HepG2 (cell line): Measurements from ENCODE around the gene RFX2. TPM values are rescaled to one million over a fixed set of nuclear protein-coding genes. Genes with fewer than 3 reads are reported as not detected.

ENCODE experiments used
- ATAC-seq: fragments of 200-7000 bp; cut with Tn5 transposase; 3 replicates; pipeline ENCODE4 v1.9.1; 2020; ENCODE audit warnings: mild to moderate bottlenecking, moderate library complexity
- BruUV-seq: library from RNA; stranded (reverse); fragments of 400-500 nt; replicated peaks from 2 replicates; lab custom pipeline; 2021; lab: Mats Ljungman, UMichigan
- CTCF ChIA-PET: fragments of 300-600 bp; formaldehyde crosslinking; extraction: SDS; loops from one replicate; lab custom pipeline; 2021; ENCODE audit warnings: low total read pairs, inconsistent platforms, low intra/inter-chr PET ratio; lab: Yijun Ruan, JAX
- POLR2A ChIA-PET: fragments of 350-600 bp; sonication (Branson Sonifier 250); formaldehyde crosslinking; loops from one replicate; lab custom pipeline; 2020; ENCODE audit warnings: antibody characterized with exemption, inconsistent platforms; lab: Yijun Ruan, JAX
- DNase-seq: peaks from one replicate; pipeline ENCODE4 v3.0.0-alpha.2; 2015; ENCODE audit warnings: low spot score
- FAIRE-seq: peaks from 3 replicates; lab custom pipeline; 2011; peaks lifted over from hg19 to GRCh38; lab: Jason Lieb, UNC
- H2AFZ ChIP-seq: one replicate; pipeline ENCODE4 v1.6.1; 2011; ENCODE audit warnings: low read length, inconsistent platforms
- H3K27ac ChIP-seq: fragments of 300-600 bp; 3 replicates; pipeline ENCODE4 v1.8.0; 2011; ENCODE audit warnings: mixed run types, mild to moderate bottlenecking, mixed read lengths, low read length, inconsistent platforms; ENCODE audit not compliant: insufficient read depth; ENCODE audit errors: extremely low read length
- H3K27me3 ChIP-seq, 2 experiments: fragments of 200-600 bp in 1 of 2; 2 replicates in 1 of 2; 3 replicates in 1 of 2; pipeline versions ENCODE4 v1.6.0 to v1.8.0; 2011; ENCODE audit warnings: low read length in 2 of 2, mild to moderate bottlenecking in 2 of 2, moderate library complexity in 2 of 2, inconsistent platforms in 1 of 2; ENCODE audit not compliant: insufficient read depth in 2 of 2, control insufficient read depth in 1 of 2
- H3K36me3 ChIP-seq, 2 experiments: fragments of 200-600 bp in 1 of 2; replicated peaks in 1 of 2; 2 replicates in 1 of 2; 3 replicates in 1 of 2; pipeline versions ENCODE4 v1.5.1 to v1.8.0; 2011; ENCODE audit warnings: low read length in 2 of 2, inconsistent platforms in 1 of 2; ENCODE audit not compliant: insufficient read depth in 2 of 2, control insufficient read depth in 1 of 2
- H3K4me1 ChIP-seq: 2 replicates; pipeline ENCODE4 v1.5.1; 2012; ENCODE audit warnings: low read length, inconsistent platforms; ENCODE audit not compliant: insufficient read depth
- H3K4me2 ChIP-seq: 2 replicates; pipeline ENCODE4 v1.6.0; 2011; ENCODE audit warnings: low read depth, low read length, inconsistent platforms
- H3K4me3 ChIP-seq, 3 experiments: fragments of 200-600 bp in 1 of 3; sonication (generic), shearing (Covaris generic) in 1 of 3; replicated peaks in 1 of 3; 2 replicates each; pipeline ENCODE4 v1.5.1; 2011 to 2016; ENCODE audit warnings: low read length in 3 of 3, inconsistent platforms in 2 of 3, low read depth in 2 of 3, mild to moderate bottlenecking in 2 of 3, control low read depth in 1 of 3, mixed read lengths in 1 of 3; ENCODE audit not compliant: insufficient read depth in 1 of 3
- H3K79me2 ChIP-seq: one replicate; pipeline ENCODE4 v1.6.1; 2011; ENCODE audit warnings: low read length, inconsistent platforms; ENCODE audit not compliant: insufficient read depth
- H3K9ac ChIP-seq: 2 replicates; pipeline ENCODE4 v1.6.0; 2011; ENCODE audit warnings: mild to moderate bottlenecking, low read depth, low read length, inconsistent platforms; ENCODE audit not compliant: insufficient read depth
- H3K9me3 ChIP-seq: 2 replicates; pipeline ENCODE4 v1.5.1; 2012; ENCODE audit warnings: mild to moderate bottlenecking, low read length
- H4K20me1 ChIP-seq: 2 replicates; pipeline ENCODE4 v1.6.0; 2011; ENCODE audit warnings: inconsistent platforms, mild to moderate bottlenecking, low read length, moderate library complexity; ENCODE audit not compliant: insufficient read depth
- CTCF ChIP-seq: sonication (generic); formaldehyde crosslinking; IDR thresholded peaks from 2 replicates; pipeline ENCODE4 v1.5.0; 2020; ENCODE audit warnings: mild to moderate bottlenecking, missing genetic modification reagents, moderate library complexity
- E2F5 ChIP-seq: sonication (generic); formaldehyde crosslinking; conservative IDR thresholded peaks from 2 replicates; pipeline ENCODE4 v1.4.0; 2020; ENCODE audit warnings: missing genetic modification reagents
- ELF3 ChIP-seq: IDR thresholded peaks from 2 replicates; pipeline ENCODE4 v1.6.1; 2016; ENCODE audit warnings: missing genetic modification reagents, missing compliant biosample characterization
- FOSL2 ChIP-seq: sonication (generic); formaldehyde crosslinking; IDR thresholded peaks from 2 replicates; pipeline ENCODE4 v1.4.0; 2020; ENCODE audit warnings: missing genetic modification reagents
- HNRNPUL1 ChIP-seq: fragments of 200-400 bp; formaldehyde crosslinking; IDR thresholded peaks from 2 replicates; pipeline ENCODE4 v1.6.1; 2017; ENCODE audit warnings: low read depth, mild to moderate bottlenecking, low read length, moderate library complexity
- MIER3 ChIP-seq: IDR thresholded peaks from 2 replicates; pipeline ENCODE4 v1.6.1; 2016; ENCODE audit warnings: missing compliant biosample characterization, borderline replicate concordance
- NAIF1 ChIP-seq: sonication (generic); formaldehyde crosslinking; IDR thresholded peaks from 2 replicates; pipeline ENCODE4 v1.5.0; 2020; ENCODE audit warnings: mild to moderate bottlenecking, missing genetic modification reagents, borderline replicate concordance
- NONO ChIP-seq, 2 experiments: fragments of 450-650 bp in 1 of 2; sonication (generic) in 1 of 2; formaldehyde crosslinking in 1 of 2; IDR thresholded peaks in 1 of 2; conservative IDR thresholded peaks in 1 of 2; 2 replicates each; pipeline versions ENCODE4 v1.6.1 to v1.8.0; 2017 to 2022; ENCODE audit warnings: mild to moderate bottlenecking in 1 of 2, missing genetic modification reagents in 1 of 2, moderate library complexity in 1 of 2
- NR2F1 ChIP-seq, 2 experiments: fragments of 450-650 bp in 1 of 2; formaldehyde crosslinking in 1 of 2; IDR thresholded peaks; 2 replicates each; pipeline versions ENCODE4 v1.5.0 to v1.6.1; 2016 to 2020; ENCODE audit warnings: mild to moderate bottlenecking in 1 of 2, missing compliant biosample characterization in 1 of 2, missing genetic modification reagents in 1 of 2, moderate library complexity in 1 of 2
- PPARG ChIP-seq: conservative IDR thresholded peaks from 2 replicates; pipeline ENCODE4 v1.6.1; 2016; ENCODE audit warnings: missing biosample characterization, missing genetic modification reagents
- RBAK ChIP-seq: sonication (generic); formaldehyde crosslinking; IDR thresholded peaks from 2 replicates; pipeline ENCODE4 v1.5.1; 2020; ENCODE audit warnings: mild to moderate bottlenecking, missing genetic modification reagents
- RNF2 ChIP-seq: fragments of 450-650 bp; conservative IDR thresholded peaks from 2 replicates; pipeline ENCODE4 v1.6.1; 2016; ENCODE audit warnings: low read depth
- SIX1 ChIP-seq: sonication (generic); formaldehyde crosslinking; IDR thresholded peaks from 2 replicates; pipeline ENCODE4 v1.4.0; 2020; ENCODE audit warnings: missing genetic modification reagents, borderline replicate concordance
- SP2 ChIP-seq: sonication (generic); formaldehyde crosslinking; IDR thresholded peaks from 2 replicates; pipeline ENCODE4 v1.5.1; 2020; ENCODE audit warnings: mild to moderate bottlenecking, missing genetic modification reagents
- U2AF1 ChIP-seq: fragments of 200-400 bp; formaldehyde crosslinking; optimal IDR thresholded peaks from 2 replicates; pipeline ENCODE3; 2017; ENCODE audit warnings: mild to moderate bottlenecking, low read depth, low read length
- ZNF18 ChIP-seq: sonication (generic); formaldehyde crosslinking; IDR thresholded peaks from 2 replicates; pipeline ENCODE4 v1.8.0; 2022; ENCODE audit warnings: mild to moderate bottlenecking, missing genetic modification reagents; ENCODE audit not compliant: insufficient replicate concordance
- ZNF354B ChIP-seq: sonication (generic); formaldehyde crosslinking; IDR thresholded peaks from 2 replicates; pipeline ENCODE4 v1.8.0; 2022; ENCODE audit warnings: mild to moderate bottlenecking, missing genetic modification reagents
- WGBS: methylation state at CpG from one replicate; pipeline ENCODE4 v1.1.6; 2017; ENCODE audit warnings: low lambda C conversion rate; 5-methylcytosine and 5-hydroxymethylcytosine counted together
- in situ Hi-C: cut with HindIII; loops from 2 replicates; pipeline ENCODE4 v1.10.0; 2017; ENCODE audit warnings: low pct_unique_long_range_greater_than_20kb; ENCODE audit not compliant: extremely low pct_ligation_motif_present
- intact Hi-C: fragments of 100-400 bp; cut with micrococcal nuclease; formaldehyde crosslinking; loops from one replicate; pipeline ENCODE4 v1.10.0; 2022; ENCODE audit not compliant: unreplicated experiment
- polyA plus RNA-seq, 8 experiments: library from polyadenylated mRNA; depleted of rRNA in 3 of 8; stranded (reverse) in 7 of 8; unstranded in 1 of 8; fragments of >200 nt; fragmentation: Illumina TruSeq in 4 of 8; extraction: Trizol in 4 of 8; gene quantifications; 2 replicates each; pipeline versions ENCODE4 v1.2.1 to v1.2.3, GENCODE V29; 2011 to 2016; ENCODE audit warnings: low read depth in 4 of 8, missing spikeins in 1 of 8, mixed read lengths in 1 of 8; ENCODE audit not compliant: insufficient read depth in 1 of 8
- total RNA-seq, 5 experiments: library from RNA; depleted of rRNA; stranded (reverse); fragments of >200 nt; fragmentation: Illumina TruSeq; extraction: Trizol; gene quantifications; 2 replicates each; pipeline ENCODE4 v1.2.3, GENCODE V29; 2016; ENCODE audit warnings: low read depth in 1 of 5
- TF ChIP-seq, protein P1 (sequence below), 2 experiments: sonication (generic) in 1 of 2; formaldehyde crosslinking in 1 of 2; IDR thresholded peaks; 2 replicates each; pipeline versions ENCODE4 v1.4.0 to v1.6.1; 2018 to 2020; ENCODE audit warnings: missing genetic modification reagents in 2 of 2, borderline replicate concordance in 1 of 2, low read depth in 1 of 2, mild to moderate bottlenecking in 1 of 2, missing biosample characterization in 1 of 2

The RFX2 gene
- total and polyA plus RNA-seq, 2 of the 13 experiments (the other 11 are each of a cell fraction or from before 2014, with no cell fraction given), result 2.8 to 3.3 TPM

DNA sequence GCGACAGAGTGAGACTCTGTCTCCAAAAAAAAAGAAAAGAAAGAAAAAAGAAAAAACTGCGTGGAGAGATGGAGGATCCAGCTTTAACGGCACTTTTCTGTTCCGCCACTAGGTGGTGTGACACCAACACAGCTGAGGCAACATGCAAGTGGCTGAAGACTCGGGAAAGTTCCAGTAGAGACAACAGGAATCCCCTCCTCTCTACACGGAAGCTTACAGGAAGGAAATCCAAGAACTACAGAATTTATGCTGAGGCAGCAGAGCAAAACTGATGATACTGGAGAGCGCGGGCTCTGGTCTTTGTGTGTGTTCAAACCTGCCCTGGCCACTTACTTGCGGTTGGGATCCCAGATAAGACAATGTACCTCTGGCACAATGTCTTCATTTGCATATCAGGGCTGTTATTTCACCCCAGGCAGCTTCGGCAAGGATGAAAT, 142.3 kb downstream of the RFX2 start:
- Histone ChIP-seq H3K36me3 (peaks cover 9 to 55% of the 10 kb centered on the region in 2 experiments), H4K20me1 (peaks cover 43% of the 10 kb centered on the region), H3K9me3 (no peaks in the 10 kb centered on the region), H3K27ac (peak overlapping the region; percentile 72), H3K4me3 (peak overlapping the region in 1 of 3 experiments; percentile 19; a peak in 1 of 6 replicates), H2AFZ (no peak overlapping the region), H3K4me1 (peaks cover 98% of the 10 kb centered on the region), H3K79me2 (peaks cover 100% of the 10 kb centered on the region), H3K4me2 (peak overlapping the region; percentile 62), H3K9ac (no peak overlapping the region), H3K27me3 (no peaks in the 10 kb centered on the region)
- WGBS, result 42% methylated on average over 10 of the region's 10 CpGs
- in situ Hi-C loops, result no loop called here
- intact Hi-C loops, result no loop called here
- peak; percentile 70 for ATAC-seq
- CTCF ChIA-PET, result interaction anchor here (1.1 to 1.6 kb wide), 3 partner anchors 20 to 55 kb away, joined by 4 to 8 read pairs (median 7); no protein-coding TSS in a partner anchor
- peak; percentile 64 for DNase-seq
- POLR2A ChIA-PET, result interaction anchor here (0.7 to 1.9 kb wide), 9 partner anchors 8 to 140 kb away, joined by 3 to 14 read pairs (median 4); partner anchors contain the start of gene RANBP3
- BruUV-seq, result no TSS peak
- FAIRE-seq, result peak; percentile 88
- TF ChIP-seq U2AF1 (peak; percentile 52), SIX1 (no peak), RNF2 (no peak), ZNF354B (CRISPR knock-in tag) (no peak), HNRNPUL1 (no peak), ZNF18 (no peak), E2F5 (CRISPR knock-in tag) (no peak), PPARG (CRISPR knock-in tag) (0 out of 2 replicates have a peak, but pooled peaks have one; percentile 29), RBAK (CRISPR knock-in tag) (no peak), SP2 (CRISPR knock-in tag) (no peak), MIER3 (no peak), NAIF1 (CRISPR knock-in tag) (no peak), ELF3 (CRISPR knock-in tag) (peak; percentile 86), FOSL2 (CRISPR knock-in tag) (peak; percentile 8; the same call in 1 of the 2 replicates), NONO (IDR thresholded peaks at IDR 0.05) (no peak), NONO (CRISPR knock-in tag; conservative IDR thresholded peaks at IDR 0.05) (no peak), CTCF (CRISPR knock-in tag) (peak; percentile 84), NR2F1 (CRISPR knock-in tag; IDR thresholded peaks at IDR 0.05) (no peak)
- TF ChIP-seq, protein P1, sequence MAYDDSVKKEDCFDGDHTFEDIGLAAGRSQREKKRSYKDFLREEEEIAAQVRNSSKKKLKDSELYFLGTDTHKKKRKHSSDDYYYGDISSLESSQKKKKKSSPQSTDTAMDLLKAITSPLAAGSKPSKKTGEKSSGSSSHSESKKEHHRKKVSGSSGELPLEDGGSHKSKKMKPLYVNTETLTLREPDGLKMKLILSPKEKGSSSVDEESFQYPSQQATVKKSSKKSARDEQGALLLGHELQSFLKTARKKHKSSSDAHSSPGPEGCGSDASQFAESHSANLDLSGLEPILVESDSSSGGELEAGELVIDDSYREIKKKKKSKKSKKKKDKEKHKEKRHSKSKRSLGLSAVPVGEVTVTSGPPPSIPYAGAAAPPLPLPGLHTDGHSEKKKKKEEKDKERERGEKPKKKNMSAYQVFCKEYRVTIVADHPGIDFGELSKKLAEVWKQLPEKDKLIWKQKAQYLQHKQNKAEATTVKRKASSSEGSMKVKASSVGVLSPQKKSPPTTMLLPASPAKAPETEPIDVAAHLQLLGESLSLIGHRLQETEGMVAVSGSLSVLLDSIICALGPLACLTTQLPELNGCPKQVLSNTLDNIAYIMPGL (CRISPR knock-in tag; IDR thresholded peaks at IDR 0.05; ENCODE audit: borderline replicate concordance in 1 of 2, low read depth in 1 of 2), result peak in 1 of 2 experiments; percentile 39; a peak in 1 of 4 replicates
